ENCODE measurements around the gene OR1S2. TPM values are rescaled to one million over a fixed set of nuclear protein-coding genes. Genes with fewer than 3 reads are reported as not detected.

Gene OR1S2
- total RNA-seq, 1 experiment from 2014 or later: not detected

DNA sequence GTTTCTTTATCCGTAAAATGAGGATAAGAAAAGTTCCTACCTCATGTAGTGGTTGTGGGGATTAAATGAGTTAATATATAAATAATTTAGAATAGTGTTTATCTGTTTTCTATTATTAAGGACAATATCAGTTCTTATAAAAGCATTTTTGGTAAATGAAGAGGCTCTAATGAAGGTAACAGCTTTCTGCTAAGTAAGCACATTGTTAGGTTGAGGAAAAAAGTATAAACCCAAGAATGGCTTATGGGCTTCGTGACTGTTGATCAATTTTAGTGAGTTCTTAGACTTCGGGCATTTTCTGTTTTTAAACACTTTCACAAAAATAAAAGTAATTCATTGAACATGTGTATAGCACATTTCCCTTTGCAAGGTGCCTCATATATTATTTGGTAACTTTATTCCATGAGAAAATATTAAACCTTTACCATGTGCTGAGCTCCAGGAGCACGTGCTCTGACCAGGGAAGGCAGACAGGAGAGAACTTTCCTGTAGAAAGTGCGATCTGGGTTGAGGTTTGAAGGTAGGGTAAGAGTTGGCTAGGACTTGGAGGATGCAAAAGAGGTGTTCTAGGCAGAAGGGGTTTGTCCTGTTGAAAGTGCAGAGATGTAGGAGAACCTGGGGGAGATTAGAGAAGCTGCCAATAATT lies 26.4 kb downstream of the OR1S2 start:
- CTCF ChIA-PET: interaction anchor here (0.8 kb wide), 1 partner anchor 118 kb away, joined by 3 read pairs; no protein-coding TSS in a partner anchor
- no peaks in the 10 kb centered on the region for H3K36me3 Mint-ChIP-seq
- no peaks in the 10 kb centered on the region for H3K27me3 Mint-ChIP-seq (ENCODE audit: low read depth)
- no peak for ATAC-seq
- POLR2A ChIA-PET: no interaction called here
- no peak overlapping the region for H3K27ac Mint-ChIP-seq
- TF ChIP-seq, protein P1, sequence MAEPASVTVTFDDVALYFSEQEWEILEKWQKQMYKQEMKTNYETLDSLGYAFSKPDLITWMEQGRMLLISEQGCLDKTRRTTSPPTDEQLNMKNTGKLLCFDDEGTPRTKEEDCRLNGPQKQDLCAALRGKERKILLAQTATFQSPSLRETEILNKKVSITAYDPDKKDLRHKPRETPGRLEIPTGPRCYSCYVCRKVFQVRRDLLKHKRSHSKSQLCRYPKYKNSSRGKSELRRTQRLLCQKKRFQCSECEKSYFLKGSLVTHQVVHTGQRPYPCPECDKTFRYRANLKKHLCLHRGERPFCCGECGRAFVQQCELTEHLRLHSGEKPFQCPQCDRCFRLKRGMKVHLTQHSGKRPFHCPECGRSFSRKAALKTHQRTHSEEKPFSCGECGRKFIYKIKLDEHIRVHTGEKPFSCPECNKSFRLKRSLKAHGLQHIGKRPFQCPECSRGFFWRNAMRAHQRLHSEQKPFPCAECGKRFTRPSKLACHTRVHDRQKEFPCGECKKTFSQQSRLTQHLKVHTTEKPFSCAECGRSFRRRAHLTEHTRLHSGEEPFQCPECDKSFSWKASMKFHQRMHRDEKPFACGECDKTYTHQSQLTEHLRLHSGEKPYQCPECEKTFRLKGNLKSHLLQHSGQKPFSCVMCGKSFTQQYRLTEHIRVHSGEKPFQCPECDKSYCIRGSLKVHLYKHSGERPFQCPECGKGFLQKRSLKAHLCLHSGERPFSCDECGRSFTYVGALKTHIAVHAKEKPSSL (CRISPR knock-in tag; conservative IDR thresholded peaks at IDR 0.05): no peak
- TF ChIP-seq, protein P2, sequence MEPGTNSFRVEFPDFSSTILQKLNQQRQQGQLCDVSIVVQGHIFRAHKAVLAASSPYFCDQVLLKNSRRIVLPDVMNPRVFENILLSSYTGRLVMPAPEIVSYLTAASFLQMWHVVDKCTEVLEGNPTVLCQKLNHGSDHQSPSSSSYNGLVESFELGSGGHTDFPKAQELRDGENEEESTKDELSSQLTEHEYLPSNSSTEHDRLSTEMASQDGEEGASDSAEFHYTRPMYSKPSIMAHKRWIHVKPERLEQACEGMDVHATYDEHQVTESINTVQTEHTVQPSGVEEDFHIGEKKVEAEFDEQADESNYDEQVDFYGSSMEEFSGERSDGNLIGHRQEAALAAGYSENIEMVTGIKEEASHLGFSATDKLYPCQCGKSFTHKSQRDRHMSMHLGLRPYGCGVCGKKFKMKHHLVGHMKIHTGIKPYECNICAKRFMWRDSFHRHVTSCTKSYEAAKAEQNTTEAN (CRISPR knock-in tag; IDR thresholded peaks at IDR 0.05): no peak
- no peak for TF ChIP-seq ATF1 (CRISPR knock-in tag; IDR thresholded peaks at IDR 0.05)
- TF ChIP-seq ZNF423 (CRISPR knock-in tag; IDR thresholded peaks at IDR 0.05): no peak
- TF ChIP-seq E2F1 (CRISPR knock-in tag; IDR thresholded peaks at IDR 0.05): no peak
- TF ChIP-seq KAT7 (CRISPR knock-in tag; IDR thresholded peaks at IDR 0.05; ENCODE audit: borderline replicate concordance): no peak
- no peak for TF ChIP-seq FOXP1 (CRISPR knock-in tag; IDR thresholded peaks at IDR 0.05; ENCODE audit: borderline replicate concordance)
- no peak for TF ChIP-seq NFE2L1 (CRISPR knock-in tag; IDR thresholded peaks at IDR 0.05)
- no peak for TF ChIP-seq ZNF263 (CRISPR knock-in tag; IDR thresholded peaks at IDR 0.05; ENCODE audit: low read depth)
- TF ChIP-seq FOXK1 (CRISPR knock-in tag; IDR thresholded peaks at IDR 0.05): no peak
- TF ChIP-seq TEAD4 (CRISPR knock-in tag; IDR thresholded peaks at IDR 0.05): no peak
- TF ChIP-seq NR2C2 (CRISPR knock-in tag; IDR thresholded peaks at IDR 0.05): no peak
- TF ChIP-seq CBFB (CRISPR knock-in tag; IDR thresholded peaks at IDR 0.05; ENCODE audit: low read depth): no peak
- TF ChIP-seq ZNF232 (CRISPR knock-in tag; IDR thresholded peaks at IDR 0.05): no peak
- TF ChIP-seq RELA (CRISPR knock-in tag; IDR thresholded peaks at IDR 0.05; ENCODE audit: borderline replicate concordance): no peak
- H3K9me3 Mint-ChIP-seq: no peaks in the 10 kb centered on the region
- H3K4me1 Mint-ChIP-seq: peaks cover 10% of the 10 kb centered on the region
- no peak for DNase-seq (ENCODE audit: low spot score)
- H3K4me3 Mint-ChIP-seq: no peak overlapping the region

DNA sequence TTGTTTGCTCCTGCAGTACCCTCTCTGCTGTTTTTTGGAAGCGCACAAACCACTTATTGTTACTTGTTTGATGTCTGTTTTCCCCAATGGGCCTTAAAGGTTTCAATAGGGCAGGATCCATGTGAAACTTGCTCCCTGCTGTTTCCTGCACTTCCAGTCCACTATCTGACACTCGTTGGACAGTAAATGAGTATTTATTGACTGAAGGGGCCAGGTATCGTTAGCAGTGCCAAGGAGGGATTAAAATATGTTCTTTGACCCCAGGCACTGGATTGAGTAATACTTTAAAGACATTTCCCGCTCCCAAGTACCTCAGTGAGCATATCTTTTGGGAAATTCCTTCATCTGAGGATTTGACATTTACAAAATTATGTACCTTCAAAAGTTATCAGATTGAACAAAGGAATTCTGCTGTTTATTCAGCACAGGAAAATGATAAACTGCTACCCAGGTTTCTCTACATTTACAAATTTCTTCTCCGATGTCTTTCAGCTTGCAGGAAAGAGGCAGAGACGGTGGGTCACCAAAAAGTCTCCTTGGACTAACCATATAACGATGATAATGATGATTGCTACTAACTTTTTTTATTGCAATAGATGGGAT lies 38.3 kb downstream of the OR1S2 start:
- no peaks in the 10 kb centered on the region for H3K27me3 Mint-ChIP-seq (ENCODE audit: low read depth)

GRCh38 chr11:58164990-58165389 lies 39.0 kb downstream of the OR1S2 start:
- H3K9me3 Mint-ChIP-seq: peaks cover 7% of the 10 kb centered on the region
- H3K27me3 Mint-ChIP-seq (ENCODE audit: low read depth): no peaks in the 10 kb centered on the region
- ChIA-PET CTCF (no interaction called here), POLR2A (no interaction called here)
- no peak for ATAC-seq
- no peak overlapping the region for H3K4me3 Mint-ChIP-seq
- H3K27ac Mint-ChIP-seq: no peak overlapping the region
- DNase-seq (ENCODE audit: low spot score): no peak
- peaks cover 11% of the 10 kb centered on the region for H3K4me1 Mint-ChIP-seq
- no peaks in the 10 kb centered on the region for H3K36me3 Mint-ChIP-seq
- no peak for TF ChIP-seq ATF1 (CRISPR knock-in tag; IDR thresholded peaks at IDR 0.05)
- TF ChIP-seq CDX4 (CRISPR knock-in tag; IDR thresholded peaks at IDR 0.05; ENCODE audit: borderline replicate concordance): no peak
- no peak for TF ChIP-seq TCF7 (CRISPR knock-in tag; IDR thresholded peaks at IDR 0.05; ENCODE audit: low read depth)
- TF ChIP-seq ESRRA (CRISPR knock-in tag; IDR thresholded peaks at IDR 0.05; ENCODE audit: borderline replicate concordance): no peak
- no peak for TF ChIP-seq ZNF232 (CRISPR knock-in tag; IDR thresholded peaks at IDR 0.05)
- TF ChIP-seq, protein P3, sequence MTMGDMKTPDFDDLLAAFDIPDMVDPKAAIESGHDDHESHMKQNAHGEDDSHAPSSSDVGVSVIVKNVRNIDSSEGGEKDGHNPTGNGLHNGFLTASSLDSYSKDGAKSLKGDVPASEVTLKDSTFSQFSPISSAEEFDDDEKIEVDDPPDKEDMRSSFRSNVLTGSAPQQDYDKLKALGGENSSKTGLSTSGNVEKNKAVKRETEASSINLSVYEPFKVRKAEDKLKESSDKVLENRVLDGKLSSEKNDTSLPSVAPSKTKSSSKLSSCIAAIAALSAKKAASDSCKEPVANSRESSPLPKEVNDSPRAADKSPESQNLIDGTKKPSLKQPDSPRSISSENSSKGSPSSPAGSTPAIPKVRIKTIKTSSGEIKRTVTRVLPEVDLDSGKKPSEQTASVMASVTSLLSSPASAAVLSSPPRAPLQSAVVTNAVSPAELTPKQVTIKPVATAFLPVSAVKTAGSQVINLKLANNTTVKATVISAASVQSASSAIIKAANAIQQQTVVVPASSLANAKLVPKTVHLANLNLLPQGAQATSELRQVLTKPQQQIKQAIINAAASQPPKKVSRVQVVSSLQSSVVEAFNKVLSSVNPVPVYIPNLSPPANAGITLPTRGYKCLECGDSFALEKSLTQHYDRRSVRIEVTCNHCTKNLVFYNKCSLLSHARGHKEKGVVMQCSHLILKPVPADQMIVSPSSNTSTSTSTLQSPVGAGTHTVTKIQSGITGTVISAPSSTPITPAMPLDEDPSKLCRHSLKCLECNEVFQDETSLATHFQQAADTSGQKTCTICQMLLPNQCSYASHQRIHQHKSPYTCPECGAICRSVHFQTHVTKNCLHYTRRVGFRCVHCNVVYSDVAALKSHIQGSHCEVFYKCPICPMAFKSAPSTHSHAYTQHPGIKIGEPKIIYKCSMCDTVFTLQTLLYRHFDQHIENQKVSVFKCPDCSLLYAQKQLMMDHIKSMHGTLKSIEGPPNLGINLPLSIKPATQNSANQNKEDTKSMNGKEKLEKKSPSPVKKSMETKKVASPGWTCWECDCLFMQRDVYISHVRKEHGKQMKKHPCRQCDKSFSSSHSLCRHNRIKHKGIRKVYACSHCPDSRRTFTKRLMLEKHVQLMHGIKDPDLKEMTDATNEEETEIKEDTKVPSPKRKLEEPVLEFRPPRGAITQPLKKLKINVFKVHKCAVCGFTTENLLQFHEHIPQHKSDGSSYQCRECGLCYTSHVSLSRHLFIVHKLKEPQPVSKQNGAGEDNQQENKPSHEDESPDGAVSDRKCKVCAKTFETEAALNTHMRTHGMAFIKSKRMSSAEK (CRISPR knock-in tag; IDR thresholded peaks at IDR 0.05; ENCODE audit: borderline replicate concordance): no peak

More for the DNA sequence above, 38.3 kb downstream of the OR1S2 start:
- TF ChIP-seq NR1H2 (CRISPR knock-in tag; IDR thresholded peaks at IDR 0.05) (no peak), CBFB (CRISPR knock-in tag; IDR thresholded peaks at IDR 0.05; ENCODE audit: low read depth) (no peak), GABPB1 (CRISPR knock-in tag; IDR thresholded peaks at IDR 0.05) (peak; percentile 56), GRHL2 (CRISPR knock-in tag; IDR thresholded peaks at IDR 0.05; ENCODE audit: insufficient replicate concordance, severe bottlenecking) (no peak), ZNF138 (CRISPR knock-in tag; conservative IDR thresholded peaks at IDR 0.05) (no peak)
- Mint-ChIP-seq H3K27ac (no peak overlapping the region), H3K4me1 (peaks cover 11% of the 10 kb centered on the region), H3K9me3 (peaks cover 1% of the 10 kb centered on the region; the same call in 1 of the 2 replicates), H3K36me3 (no peaks in the 10 kb centered on the region), H3K4me3 (no peak overlapping the region)
- DNase-seq (ENCODE audit: low spot score) (no peak), ATAC-seq (no peak)
- POLR2A ChIA-PET: no interaction called here
- CTCF ChIA-PET: no interaction called here

Measured in WTC11 (cell line).